DLD1 (cell line): ENCODE measurements around the gene STPG4.

ENCODE experiments used
- in situ Hi-C: cut with HindIII; loops from 2 replicates; pipeline ENCODE4 v1.10.0; 2017; ENCODE audit warnings: low sequenced_read_pairs

STPG4 gene

DNA sequence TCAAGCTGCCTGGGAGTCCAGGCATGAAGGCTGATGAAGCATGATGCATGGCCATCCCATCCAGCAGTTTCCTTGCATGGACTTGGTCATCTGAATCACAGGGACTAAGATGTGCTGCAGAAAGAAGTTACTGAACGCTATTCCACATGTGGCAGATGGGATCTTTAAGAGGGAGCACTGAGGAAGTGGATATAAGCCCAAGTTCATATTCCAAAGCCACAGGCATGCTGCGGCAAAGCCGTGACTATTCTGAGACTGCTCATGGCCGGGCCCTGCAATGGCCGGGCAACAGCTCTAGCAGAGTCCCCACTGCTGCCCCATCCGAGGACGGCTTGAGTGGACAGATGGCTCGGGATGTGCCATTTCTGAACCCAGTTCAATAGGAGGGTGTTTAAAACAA is 61.5 kb downstream of the STPG4 start:
- in situ Hi-C loops, result loop anchor here (10.0 kb wide), 1 partner anchor 211 kb away; no protein-coding TSS in a partner anchor

- in situ Hi-C loops, result loop anchor here (10.0 kb wide), 1 partner anchor 212 kb away; no protein-coding TSS in a partner anchor
Observed at GRCh38 chr2:47092465-47092864, 62.6 kb downstream of the STPG4 start.

GRCh38 chr2:47091118-47091517 is 64.0 kb downstream of the STPG4 start:
- in situ Hi-C loops, result loop anchor here (10.0 kb wide), 1 partner anchor 214 kb away; no protein-coding TSS in a partner anchor

GRCh38 chr2:47089083-47089464 is 66.0 kb downstream of the STPG4 start:
- in situ Hi-C loops, result no loop called here

GRCh38 chr2:47088371-47089082 is 66.6 kb downstream of the STPG4 start:
- in situ Hi-C loops, result no loop called here

GRCh38 chr2:47087051-47087450 is 68.1 kb downstream of the STPG4 start:
- in situ Hi-C loops, result no loop called here

GRCh38 chr2:47086571-47086970 is 68.5 kb downstream of the STPG4 start:
- in situ Hi-C loops, result no loop called here

DNA sequence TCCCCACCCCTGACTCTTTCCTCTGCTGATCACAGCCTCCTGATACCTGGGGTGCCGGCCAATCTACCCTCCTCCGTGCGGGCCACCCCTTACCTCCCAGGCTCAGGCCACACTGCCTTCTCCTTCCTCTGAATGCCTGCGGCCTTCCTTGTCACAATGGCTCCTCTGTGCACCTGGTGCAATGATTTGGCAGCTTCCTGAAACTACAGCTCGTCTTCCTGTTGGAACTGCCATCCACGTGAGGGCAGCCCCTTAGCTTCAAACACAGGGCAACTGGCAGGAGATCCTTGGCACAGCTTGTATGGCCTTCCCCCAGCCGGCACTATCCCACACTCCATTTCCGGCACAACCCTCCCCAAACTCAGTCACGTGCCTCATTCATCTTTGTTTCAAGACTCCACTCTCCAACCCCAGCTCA is 69.0 kb downstream of the STPG4 start:
- in situ Hi-C loops, result no loop called here

GRCh38 chr2:47083886-47084687 is 71.0 kb downstream of the STPG4 start:
- in situ Hi-C loops, result no loop called here

DNA sequence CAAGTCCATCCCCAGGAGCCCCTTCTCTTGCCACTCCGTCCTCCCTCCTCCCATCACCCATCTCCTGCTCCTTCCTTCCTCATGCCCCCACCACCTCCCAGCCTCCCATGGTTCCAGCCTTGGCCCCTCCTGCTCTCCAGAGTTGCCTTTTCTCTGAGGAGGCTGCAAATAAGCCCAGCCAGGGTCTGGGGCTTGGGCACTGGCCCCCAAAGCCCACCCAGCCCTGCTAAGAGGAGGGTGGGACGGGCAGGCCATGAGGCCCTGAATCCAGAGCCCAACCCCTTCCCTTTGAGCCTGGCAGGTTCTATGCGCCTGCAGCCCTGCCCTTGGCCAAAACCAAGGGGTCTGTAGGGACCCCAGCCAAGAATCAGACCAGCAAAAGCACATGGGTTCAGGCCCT is 71.6 kb downstream of the STPG4 start:
- in situ Hi-C loops, result no loop called here

DNA sequence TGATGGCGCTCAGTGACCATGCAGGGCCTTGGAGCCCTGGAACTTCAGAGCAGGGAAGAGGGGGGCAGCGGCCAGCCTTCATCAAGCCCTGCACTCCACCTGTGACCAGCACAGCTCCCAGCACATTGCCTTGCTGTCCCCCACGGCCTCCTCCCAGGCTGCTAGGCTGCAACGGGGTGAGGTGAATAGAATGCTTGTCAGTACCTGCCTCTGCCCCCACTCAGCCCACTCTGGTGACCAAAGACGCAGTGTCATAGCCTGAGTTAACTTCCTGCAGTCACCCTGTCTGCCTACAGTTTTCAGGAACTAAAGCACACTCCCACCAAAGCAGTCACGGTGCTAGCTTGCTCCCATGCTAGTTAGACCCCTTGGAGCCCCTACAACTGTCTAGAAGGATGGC is 72.1 kb downstream of the STPG4 start:
- in situ Hi-C loops, result no loop called here

DNA sequence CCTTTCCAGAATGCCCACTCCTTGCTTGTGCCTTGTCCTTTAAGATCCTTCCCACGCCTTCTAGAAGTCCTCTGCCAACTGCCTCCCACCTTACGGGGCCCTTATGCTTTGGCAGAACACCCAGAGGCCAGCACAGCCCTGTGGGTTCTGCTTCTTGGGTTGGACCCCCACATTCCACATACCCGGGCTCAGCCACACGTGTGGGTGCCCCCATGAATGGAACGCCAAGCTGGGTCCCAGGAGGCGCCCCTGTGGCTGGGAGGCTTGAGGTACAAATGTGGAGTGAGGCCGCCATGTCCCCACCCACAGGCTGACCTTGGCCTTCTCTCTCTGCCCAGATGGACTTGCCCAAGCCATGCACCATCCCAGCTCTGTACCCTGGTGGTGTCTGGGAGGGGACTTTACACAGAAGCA is 74.2 kb downstream of the STPG4 start:
- in situ Hi-C loops, result no loop called here

GRCh38 chr2:47079515-47080412 is 75.3 kb downstream of the STPG4 start:
- in situ Hi-C loops, result no loop called here

GRCh38 chr2:47078541-47079482 is 76.3 kb downstream of the STPG4 start:
- in situ Hi-C loops, result no loop called here

GRCh38 chr2:47077442-47078117 is 77.5 kb downstream of the STPG4 start:
- in situ Hi-C loops, result no loop called here

DNA sequence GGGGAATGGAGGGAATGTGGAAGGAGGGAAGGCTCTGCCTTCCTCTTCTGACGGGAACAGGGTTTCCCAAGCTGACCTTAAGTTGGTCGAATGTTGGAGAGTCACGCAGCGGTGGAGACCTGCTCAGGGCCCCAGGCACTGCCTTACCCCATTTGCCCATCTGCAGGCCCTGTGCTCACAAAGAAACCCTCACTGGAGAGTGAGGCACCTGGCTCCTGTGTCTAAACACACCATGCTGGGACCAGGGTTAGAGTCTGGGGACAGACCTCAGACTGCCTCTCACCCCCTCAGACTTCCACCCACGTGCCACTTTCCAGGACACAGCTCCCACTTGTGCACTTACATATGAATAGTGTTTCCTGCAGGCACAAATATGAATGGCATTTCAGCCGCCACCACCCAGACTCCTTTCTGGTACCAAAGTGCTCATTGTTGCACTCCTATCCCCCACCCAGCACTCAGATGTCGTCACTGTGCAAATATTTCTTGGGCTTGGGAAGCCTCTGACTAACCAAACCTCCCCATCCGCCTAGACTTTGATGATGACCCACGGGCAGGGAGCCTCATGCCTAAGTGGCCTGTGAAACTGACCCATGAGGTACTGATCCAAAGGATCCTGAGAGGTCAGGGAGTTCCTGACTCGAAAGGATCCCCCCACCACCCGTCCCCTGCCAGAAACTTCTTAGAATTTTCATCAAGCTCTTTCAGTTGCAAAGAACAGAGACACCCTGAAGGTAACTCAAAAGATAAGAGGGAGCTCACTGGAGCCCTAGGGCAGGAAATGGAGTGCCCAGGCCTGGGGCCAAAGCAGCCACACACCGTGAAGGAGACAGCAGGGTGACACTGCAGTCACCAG is 78.3 kb downstream of the STPG4 start:
- in situ Hi-C loops, result no loop called here

- in situ Hi-C loops, result no loop called here
Observed at GRCh38 chr2:47076126-47076506, 79.0 kb downstream of the STPG4 start.

DNA sequence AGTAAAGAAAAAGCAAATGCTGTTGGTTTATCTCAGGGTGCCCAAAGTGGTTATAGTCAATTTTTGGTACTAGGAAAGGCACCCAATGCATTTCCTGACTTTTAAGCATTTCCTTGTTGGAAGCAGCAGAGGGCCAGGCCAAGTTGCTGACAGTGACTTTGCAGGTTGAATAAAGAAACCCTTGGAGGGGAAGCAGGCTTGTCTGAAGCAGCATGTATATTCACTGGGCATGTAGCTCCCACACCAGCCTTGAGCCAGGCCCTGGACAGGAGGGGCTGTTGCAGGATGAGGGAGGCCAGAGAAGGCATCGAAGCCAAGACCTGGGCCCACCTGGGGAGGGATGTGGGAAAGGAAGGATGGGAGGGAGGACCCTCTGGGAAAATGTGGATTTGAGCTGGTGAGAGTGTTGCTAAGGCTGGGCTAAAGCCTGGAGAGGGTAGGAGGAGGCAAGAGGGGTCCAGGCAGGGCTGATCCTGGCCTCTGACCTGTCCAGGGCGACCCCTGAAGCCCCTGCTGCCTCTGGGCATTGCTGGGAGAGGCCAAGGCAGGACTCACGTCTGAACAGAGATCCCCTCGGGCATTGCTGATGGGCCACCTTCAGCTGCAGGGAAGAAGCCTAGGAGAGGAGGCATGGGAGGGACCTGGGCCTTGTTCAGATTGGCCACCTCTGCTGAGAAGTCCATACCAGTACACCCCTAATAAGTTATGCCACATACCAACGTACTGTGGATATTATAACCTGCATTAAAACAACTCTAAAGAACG is 79.6 kb downstream of the STPG4 start:
- in situ Hi-C loops, result no loop called here
